HepG2 (cell line): ENCODE measurements around the gene ZC3H7B.

ENCODE experiments used
- CEBPG ChIP-seq: IDR thresholded peaks from 2 replicates; pipeline ENCODE4 v1.6.1; 2016
- TF ChIP-seq, protein P1 (sequence below), 2 experiments: sonication (generic) in 1 of 2; formaldehyde crosslinking in 1 of 2; IDR thresholded peaks; 2 replicates each; pipeline versions ENCODE4 v1.5.1 to v1.6.1; 2011 to 2020; ENCODE audit warnings: borderline replicate concordance in 1 of 2, low read depth in 1 of 2, low read length in 1 of 2, mild to moderate bottlenecking in 1 of 2, missing genetic modification reagents in 1 of 2, moderate library complexity in 1 of 2

DNA sequence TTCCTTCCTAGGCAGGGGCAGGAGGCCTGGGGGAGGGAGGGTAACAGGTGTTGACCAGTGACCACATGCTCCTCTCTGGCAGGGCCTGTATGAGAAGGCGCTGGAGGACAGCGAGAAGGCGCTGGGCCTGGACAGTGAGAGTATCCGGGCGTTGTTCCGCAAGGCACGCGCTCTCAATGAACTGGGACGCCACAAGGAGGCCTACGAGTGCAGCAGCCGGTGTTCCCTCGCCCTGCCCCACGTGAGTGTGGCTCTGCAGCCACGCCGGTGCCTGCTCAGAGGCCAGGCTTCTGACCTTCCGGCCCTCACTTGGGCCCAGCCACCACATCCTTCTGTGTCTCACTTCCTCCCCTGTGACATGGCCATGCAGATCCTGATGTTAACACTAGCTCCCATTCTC, 25.8 kb downstream of the ZC3H7B start:
- TF ChIP-seq CEBPG (CRISPR knock-in tag), result no peak
- TF ChIP-seq, protein P1, sequence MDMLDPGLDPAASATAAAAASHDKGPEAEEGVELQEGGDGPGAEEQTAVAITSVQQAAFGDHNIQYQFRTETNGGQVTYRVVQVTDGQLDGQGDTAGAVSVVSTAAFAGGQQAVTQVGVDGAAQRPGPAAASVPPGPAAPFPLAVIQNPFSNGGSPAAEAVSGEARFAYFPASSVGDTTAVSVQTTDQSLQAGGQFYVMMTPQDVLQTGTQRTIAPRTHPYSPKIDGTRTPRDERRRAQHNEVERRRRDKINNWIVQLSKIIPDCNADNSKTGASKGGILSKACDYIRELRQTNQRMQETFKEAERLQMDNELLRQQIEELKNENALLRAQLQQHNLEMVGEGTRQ (IDR thresholded peaks at IDR 0.05; ENCODE audit: low read depth, low read length), result no peak
- TF ChIP-seq, protein P1 (CRISPR knock-in tag; IDR thresholded peaks at IDR 0.05; ENCODE audit: borderline replicate concordance), result no peak
